ENCODE measurements around the gene SGMS1.
"Not testable (repeated sequence)": the region's sequence is repeated elsewhere in the genome, so short reads cannot be mapped to it uniquely, and the experiment has no call there.

Gene SGMS1

DNA sequence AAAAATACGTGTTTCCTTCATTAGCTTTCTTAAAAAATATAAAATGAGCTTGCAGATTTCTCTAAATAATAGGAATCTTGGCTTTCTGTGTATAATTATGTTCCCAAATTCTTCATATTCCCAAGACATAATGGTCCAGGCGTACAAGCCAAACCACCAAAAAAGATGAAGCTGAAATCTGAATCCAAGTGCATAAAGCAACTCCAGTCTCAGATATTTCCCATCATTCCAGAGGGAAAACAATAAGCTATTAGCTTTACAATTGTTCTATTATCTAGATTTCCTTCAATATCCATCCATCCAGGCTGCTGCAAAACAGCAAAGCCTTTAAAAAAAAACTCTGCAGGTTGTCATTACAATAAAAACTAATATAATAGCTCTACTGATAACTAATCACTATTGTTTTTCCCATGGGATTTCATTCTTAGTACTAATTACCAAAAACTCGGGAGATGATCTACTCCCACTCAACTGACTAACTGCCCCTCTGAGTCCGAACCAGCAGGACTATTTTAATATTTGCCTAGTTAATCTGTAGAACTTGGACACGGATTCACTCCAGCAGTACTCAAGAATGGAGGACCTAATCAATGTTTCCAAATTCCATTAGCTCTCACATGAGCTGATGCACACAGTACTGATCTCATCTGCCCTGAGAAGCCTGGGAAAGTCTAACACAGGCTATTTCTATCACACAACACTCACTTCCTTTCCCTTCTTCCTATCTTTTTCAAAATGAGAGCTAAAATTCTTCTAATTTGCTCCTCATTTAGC lies 263.5 kb downstream of the SGMS1 start:
- no peak for DNase-seq

DNA sequence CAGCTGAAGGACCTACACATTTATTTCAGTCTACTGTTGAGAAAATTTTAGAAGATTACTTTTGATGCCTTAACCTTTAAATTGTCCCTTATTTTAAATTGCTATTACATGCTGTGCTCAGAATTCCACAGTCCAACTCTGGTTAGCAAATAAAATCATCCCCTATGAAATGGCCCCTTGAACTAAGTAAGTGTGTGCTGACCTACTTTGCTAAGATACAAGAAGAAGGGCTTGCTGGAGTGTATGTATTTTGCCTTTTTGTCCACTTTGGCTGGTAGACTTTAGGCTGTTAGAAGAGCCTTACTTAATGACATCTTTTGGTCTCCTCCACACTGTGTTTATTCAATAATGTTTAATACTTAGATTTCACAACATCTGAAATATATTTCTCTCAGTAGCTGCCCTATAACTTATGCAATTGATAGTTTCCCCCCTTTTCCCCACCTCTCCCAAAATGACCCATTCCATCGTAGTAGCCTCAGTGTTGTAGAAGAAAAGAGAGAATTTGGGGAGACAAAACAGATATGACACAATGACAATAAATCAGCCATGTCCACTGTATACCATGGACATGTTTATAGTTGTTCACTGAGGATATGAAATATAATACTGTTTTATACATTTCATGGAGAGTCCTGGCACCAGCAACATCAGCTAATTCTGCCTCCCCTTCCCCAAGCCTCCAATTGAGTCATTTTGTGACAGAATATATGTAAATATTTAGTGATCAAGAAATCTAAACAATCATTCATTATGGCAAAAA lies 264.6 kb downstream of the SGMS1 start:
- no peak for DNase-seq

DNA sequence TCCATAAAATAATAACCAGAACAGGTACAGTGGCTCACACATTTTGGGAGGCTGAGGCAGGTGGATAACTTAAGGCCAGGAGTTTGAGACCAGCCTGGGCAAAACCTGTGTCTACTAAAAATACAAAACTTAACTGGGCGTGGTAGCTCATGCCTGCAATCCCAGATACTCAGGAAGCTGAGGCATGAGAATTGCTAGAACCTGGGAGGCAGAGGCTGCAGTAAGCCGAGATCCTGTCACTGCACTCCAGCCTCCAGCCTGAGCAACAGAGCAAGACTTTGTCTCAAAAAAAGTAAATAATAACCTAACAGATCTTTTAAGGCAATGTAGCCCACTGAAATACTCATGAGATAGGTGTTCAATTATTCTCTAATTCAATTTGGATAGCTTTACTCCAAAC lies 265.3 kb downstream of the SGMS1 start:
- no peak for DNase-seq

DNA sequence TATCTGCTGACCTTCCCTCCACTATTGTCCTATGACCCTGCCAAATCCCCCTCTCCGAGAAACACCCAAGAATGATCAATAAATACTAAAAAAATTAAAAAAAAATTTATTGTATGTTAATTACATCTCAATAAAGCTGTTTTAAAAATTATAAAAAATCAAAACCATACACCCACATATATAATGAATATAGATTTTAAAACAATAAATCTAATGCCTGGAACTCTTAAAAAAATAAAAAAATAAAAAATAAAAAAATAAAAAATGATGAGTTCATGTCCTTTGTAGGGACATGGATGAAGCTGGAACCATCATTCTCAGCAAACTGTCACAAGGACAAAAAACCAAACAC lies 267.3 kb downstream of the SGMS1 start:
- not testable (repeated sequence) for DNase-seq

DNA sequence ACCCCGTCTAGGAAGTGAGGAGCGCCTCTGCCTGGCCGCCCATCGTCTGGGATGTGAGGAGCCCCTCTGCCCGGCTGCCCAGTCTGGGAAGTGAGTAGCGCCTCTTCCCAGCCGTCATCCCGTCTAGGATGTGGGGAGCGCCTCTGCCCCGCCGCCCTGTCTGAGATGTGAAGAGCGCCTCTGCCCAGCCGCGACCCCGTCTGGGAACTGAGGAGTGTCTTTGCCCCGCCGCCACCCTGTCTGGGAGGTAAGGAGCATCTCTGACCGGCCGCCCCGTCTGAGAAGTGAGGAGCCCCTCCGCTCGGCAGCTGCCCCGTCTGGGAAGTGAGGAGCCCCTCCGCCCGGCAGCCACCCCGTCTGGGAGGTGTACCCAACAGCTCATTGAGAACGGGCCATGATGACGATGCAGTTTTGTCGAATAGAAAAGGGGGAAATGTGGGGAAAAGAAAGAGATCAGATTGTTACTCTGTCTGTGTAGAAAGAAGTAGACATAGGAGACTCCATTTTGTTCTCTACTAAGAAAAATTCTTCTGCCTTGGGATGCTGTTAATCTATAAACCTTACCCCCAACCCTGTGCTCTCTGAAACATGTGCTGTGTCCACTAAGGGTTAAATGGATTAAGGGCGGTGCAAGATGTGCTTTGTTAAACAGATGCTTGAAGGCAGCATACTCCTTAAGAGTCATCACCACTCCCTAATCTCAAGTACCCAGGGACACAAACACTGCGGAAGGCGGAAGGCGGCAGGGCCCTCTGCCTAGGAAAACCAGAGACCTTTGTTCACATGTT lies 267.9 kb downstream of the SGMS1 start:
- not testable (repeated sequence) for DNase-seq

DNA sequence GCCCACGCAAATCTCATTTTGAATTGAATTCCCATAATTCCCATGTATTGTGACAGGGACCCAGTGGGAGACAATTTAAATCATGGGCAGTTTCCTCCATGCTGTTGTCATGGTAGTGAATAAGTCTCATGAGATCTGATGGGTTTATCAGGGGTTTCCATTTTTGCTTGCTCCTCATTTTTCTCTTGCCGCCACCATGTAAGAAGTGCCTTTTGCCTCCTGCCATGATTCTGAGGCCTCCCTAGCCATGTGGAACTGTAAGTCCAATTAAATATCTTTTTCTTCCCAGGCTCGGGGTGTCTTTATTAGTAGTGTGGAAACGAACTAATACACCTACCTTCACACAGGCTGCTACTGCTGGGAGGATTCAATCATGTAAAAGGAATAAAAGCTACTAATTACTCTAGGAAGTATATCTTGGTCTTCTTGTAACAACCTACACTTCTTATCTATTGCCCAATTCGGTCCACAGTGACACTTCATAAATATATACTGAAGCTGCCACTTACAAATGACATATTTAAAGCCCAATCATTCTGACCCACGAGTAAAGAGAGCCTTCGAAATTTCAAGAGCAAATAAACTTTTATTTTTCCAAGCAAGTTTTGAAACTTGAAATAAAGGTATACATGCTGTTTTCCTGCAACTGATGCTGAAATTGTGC lies 272.1 kb downstream of the SGMS1 start:
- no peak for DNase-seq

DNA sequence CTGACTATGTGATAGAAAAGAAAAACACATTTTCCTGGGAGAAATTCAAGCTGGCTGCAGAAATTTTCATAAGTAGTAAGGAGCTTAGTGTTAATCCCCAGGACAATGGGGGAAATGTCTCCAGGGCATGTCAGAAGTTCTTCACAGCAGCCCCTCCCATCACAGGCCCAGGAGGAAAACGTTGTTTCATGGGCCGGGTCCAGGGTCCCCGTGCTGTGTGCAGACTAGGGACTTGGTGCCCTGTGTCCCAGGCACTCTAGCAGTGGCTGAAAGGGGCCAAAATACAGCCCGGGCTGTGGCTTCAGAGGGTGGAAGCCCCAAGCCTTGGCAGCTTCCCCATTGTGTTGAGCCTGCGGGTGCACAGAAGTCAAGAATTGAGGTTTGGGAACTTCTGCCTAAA lies 273.4 kb downstream of the SGMS1 start:
- DNase-seq = no peak

DNA sequence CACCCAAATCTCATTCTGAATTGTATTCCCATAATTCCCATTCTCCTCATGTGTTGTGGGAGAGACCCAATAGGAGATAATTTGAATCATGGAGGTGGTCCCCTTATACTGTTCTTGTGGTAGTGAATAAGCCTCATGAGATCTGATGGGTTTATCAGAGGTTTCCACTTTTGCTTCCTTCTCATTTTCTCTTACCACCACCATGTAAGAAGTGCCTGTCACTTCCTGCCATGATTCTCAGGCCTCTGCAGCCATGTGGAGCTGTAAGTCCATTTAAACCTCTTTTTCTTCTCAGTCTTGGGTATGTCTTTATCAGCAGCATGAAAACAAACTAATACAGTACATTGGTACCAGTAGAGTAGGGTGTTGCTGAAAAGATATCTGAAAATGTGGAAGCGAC lies 274.2 kb downstream of the SGMS1 start:
- DNase-seq = no peak

DNA sequence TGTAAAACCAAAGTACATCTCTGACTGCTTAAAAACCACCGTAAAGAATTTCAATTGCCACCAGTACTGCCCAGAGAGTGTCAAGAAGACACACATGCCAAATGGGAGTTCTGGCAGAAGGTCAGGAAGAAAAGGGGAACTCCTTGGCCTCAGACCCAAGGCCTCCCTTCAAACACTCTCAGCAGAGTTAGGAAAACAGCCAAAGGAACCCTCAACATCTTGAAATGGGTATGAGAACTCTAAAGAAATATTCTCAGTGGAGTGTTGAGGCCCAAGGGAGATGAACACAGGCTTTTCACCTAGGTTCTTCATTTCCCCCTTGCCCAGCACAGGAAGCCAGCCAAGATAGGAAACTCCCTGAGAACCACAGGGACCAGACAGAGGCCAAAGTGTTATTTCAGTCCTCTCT lies 276.4 kb downstream of the SGMS1 start:
- DNase-seq = no peak

DNA sequence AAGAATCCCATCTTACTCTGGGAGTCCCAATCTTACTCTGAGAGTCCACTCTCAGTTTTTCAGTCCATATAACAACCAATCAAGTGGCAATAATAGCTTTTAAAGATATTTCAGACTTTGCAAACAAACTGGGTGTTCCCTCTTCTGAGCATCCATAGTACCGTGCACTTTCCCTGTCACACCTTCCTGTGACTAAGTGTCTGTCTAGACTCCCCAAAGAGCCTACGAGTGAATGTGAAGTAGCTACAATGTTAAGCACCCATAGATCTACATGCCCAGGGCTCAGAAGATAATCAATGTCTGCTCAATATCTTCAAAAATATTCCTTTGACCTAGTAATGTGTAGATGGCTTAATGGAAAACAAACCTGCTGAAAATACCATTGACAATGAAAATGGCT lies 276.8 kb downstream of the SGMS1 start:
- DNase-seq = no peak

DNA sequence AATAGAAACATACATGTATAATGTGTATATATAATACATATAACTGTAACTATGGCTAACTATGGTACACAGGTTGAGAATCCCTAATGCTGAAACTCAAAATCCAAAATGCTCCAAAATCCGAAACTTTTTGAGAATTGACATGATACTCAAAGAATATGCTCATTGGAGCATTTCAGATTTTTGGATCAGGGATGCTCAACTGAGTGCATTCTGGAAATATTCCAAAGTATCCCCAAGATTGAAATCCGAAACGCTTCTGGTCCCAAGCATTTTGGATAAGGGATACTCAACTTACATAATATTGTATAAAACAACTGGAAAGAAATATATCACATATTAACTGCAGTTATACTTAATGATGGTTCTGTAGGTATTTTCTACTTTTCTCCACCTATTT lies 278.2 kb downstream of the SGMS1 start:
- no peak for DNase-seq

DNA sequence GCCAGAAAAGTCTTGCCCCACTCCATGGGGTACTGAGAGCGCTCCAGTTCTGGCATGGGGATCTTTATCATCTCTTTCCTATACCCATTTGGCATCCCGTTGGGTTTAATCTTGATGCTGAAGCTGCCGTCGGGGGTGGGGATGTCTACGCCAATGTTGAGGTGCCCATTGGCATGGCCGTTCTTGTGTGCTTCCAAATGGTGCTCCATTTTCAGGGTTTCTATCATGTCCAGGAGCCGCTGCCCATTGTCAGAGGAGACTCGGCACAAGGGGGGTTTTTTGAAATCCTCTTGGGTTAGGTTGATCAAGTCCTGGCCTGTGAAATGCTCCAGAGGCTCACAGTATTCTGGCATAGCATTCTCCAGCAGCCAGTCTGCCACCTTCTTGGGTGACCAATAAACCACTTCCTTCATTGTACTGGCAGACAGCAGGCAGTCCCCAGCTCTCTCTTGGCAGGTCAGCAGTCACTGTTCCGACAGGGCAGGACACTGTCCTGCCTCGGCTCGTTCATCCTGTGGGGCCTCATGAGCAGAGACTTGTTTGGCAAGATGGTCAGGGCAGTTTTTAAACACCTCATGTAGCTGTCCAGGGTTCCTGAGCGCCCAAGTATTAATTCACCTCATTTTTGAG lies 279.9 kb downstream of the SGMS1 start:
- DNase-seq = no peak

DNA sequence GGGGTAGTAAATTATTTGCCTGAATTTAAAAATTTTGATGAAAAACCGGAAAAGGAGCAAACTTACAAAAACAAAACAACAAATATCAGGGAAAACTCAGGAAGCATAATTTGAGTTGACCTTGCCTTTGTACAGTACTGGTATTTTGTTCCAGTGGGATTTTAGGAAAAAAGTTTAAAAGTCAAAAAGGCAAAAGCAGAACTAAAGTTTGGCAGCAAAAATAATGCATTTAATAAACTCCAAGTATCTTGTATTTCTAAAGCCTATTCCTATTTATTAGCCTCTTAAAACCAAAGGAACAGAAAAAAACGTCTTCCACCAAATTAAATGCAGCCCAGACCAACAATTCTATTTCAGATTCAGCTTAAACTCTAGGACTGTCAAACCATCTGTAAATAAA lies 281.8 kb downstream of the SGMS1 start:
- no peak for DNase-seq

DNA sequence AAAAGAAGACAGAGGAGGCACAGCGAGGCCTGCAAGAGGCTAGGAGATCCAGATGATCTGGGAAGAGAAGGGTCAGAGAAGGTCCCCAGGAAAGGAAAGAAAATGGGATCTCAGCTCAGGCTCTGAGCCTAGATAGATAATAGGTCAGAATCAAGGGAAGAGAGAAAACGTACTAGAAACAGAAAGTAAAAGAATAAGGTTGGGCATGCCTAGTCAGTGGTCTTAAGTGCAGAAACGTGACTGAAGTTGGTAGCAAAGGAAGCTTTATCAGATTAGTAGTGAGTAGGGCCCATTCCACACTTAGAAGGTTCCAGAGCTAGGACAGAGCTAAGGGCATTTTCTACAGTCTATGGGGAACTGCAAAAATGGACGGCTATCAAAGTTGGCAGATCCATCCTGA lies 287.6 kb downstream of the SGMS1 start:
- DNase-seq = no peak

DNA sequence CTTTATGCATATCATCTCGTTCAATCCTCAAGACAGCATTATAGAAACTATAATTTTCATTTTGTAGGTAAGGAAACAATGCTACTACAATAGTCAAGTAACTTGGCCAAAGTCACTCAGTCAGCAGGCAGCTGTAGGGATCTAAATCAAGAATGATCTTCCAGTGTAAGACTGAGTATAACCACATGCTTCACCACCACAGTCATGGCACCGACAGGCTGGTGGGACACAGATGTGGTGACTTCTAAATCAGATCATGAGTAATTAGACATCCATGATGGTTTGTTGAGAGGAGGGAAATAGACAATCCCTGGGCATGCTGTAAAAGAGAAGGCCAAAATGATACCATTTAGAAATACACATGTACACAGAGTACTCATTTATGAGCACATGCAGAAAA lies 288.4 kb downstream of the SGMS1 start:
- no peak for DNase-seq

DNA sequence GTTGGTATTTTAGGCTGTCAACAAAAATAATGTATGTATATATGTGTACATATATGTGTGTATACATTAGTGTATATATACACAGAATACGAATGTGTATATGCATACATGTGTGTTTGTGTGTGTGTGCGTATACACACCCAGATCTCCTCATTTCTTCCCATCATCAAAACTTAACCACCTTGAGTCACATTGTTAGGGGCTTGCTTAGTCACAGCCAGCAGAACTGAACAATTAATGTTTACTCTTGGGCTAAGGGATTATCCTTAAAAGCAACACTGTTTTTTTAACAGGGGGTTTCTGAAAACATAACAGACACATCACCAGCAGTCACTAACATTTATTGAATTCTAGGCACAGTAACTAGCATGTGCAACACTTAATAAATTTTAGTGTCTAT lies 289.5 kb downstream of the SGMS1 start:
- DNase-seq = no peak

DNA sequence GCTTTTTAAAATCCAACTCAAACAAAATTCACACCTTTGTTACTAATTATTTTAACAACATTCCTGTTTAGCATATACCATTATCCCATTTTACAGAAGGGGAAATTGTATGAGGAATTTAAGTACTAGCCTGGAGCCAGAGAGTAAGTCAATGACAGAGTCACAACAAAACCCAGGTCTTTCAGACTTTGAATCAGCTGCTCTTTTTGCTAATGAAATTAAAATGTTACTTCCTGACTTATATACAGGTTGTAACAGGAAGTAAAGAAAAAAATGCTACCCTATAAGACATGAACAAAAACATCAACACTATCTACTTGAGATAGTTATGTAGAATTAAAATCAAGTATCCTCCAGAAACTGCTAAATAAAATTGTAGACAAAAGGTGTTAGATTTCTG lies 289.9 kb downstream of the SGMS1 start:
- DNase-seq = no peak

DNA sequence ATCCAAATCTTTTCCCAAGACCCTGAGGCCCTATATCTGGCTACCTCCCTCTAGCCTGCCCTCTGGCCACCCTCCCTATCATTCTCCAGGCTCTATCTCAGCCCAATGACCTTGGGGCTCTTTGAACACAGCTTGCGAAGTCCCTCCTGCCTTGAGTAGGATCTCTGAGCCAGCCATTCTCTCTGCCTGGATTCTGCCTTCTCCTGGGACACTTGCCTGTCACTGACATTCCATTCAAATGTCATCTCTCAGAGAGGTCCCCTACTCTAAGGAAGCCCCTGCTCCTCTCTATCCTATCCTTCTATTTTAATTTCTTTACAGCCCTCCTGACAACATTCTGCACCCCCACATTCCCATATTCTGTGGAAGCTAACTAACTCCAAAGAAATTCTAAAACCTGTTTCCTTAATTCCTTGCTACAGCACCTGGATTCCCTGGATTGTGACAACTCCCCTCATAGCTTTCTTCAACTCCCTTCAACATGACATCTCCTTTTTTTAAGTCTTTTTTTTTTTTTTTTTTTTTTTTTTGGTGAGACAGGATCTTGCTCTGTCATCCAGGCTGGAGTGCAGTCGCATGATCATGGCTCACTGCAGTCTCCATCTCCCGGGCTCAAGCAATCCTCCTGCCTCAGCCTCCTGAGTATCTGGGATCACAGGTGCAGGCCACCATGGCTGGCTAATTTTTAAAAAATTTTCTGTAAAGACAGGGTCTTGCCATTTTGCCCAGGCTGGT lies 291.5 kb downstream of the SGMS1 start:
- DNase-seq = no peak

DNA sequence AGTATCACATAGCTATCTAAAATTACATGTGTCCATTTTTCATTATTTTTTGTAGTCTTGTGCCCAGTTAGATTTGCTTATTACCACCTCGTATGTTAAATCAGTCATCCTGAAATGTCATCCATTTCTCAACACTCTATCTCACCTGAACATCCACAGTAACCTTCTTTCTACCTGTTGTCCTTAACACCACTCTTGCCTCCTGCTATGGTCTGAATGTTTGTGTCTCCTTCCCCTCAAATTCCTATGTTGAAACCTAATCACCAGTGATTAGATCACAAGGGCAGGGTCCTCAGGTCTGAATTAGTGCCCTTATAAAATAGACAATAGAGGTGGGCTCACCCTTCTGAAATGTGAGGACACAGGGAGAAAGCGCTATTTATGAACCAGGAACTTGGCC lies 292.3 kb downstream of the SGMS1 start:
- no peak for DNase-seq

DNA sequence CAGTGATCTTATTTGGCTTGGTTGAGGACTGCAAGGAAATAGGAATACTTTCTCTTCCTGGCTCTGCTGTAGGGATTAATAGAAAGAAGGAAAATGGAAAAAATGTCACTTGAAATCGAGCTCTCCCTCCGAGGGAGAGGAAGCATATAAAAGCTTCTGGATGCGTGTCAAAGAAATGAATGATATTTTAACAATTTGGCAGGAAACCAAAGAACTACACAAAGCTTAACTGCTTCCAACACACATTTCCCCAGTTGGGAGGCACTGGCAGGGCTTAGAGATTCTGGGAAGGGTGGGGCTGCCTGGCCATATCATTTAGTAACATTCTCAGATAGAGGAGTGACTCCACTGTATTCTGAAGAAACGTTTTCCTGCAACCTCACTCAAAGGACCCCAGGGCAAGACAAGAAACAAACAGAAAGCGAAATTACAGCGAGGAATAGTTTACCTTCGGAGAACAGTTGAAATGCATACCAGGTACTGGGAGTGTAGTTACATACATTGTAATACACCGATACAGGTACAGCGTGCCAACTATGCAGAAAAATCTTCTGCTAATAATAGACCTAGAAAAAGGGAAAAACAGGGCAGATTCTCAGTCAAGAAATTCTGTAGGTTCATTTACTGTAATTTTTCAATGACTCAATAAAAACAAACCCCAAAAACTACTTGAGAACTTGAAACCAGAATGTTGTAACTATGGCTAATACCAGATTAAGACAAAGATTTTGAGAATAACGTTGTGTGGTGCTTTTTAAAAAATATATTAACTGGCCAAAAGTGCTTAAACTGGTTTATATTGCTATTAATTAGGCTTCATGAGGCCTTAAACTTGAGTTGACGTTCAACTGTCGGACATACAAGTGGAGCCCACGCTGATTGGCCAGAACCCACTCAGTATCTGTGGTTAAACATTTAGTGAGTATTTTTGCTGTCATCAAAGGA lies 296.7 kb downstream of the SGMS1 start:
- DNase-seq = peak; percentile 60

DNA sequence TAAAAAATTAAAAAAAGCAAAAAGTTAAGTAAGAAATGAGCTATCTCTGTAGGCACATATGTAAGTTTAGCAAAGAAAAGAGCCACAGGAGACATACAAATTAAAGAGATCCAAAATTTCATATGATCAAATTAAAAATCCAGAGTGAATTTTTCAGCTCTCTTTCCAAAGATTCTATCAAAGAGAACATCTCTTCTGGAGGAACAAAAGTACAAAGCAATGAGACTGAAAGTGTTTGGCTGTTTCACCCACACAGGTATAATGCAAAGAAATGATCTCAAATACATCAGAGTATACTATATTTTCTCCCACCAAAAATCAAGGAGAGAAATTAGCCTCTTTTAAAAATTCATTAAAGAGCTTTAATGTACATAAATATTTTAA lies 297.6 kb downstream of the SGMS1 start:
- no peak for DNase-seq

All from right hindlimb (tissue), 1 donor.